Ascending aorta (tissue), 2 donors: ENCODE measurements around the gene GMCL2. TPM values are rescaled to one million over a fixed set of nuclear protein-coding genes. Genes with fewer than 3 reads are reported as not detected.
A peak's percentile ranks its signal among the peaks of the same experiment; 100 is the strongest.

Experiments
- DNase-seq, 2 donors: peaks; one replicate each; pipeline ENCODE4 v3.0.0-alpha.2; 2019; ENCODE audit warnings: low spot score in 2 of 2
- H3K27ac ChIP-seq, 2 donors: fragments of 200-600 bp; sonication (generic); one replicate each; pipeline ENCODE4 v1.5.1; 2016 to 2017; ENCODE audit warnings: mild to moderate bottlenecking in 1 of 2
- H3K27me3 ChIP-seq: fragments of 200-600 bp; sonication (generic); one replicate; pipeline ENCODE4 v1.5.1; 2017
- H3K36me3 ChIP-seq, 2 donors: fragments of 200-600 bp; sonication (generic); one replicate each; pipeline ENCODE4 v1.5.1; 2016
- H3K4me1 ChIP-seq, 2 donors: fragments of 200-600 bp; sonication (generic); one replicate each; pipeline ENCODE4 v1.5.1; 2016 to 2017; ENCODE audit warnings: mild to moderate bottlenecking in 1 of 2
- H3K4me3 ChIP-seq, 2 donors: fragments of 200-600 bp; sonication (generic); one replicate each; pipeline ENCODE4 v1.5.1; 2016 to 2017; ENCODE audit warnings: mild to moderate bottlenecking in 1 of 2
- H3K9me3 ChIP-seq, 2 donors: fragments of 200-600 bp; sonication (generic); one replicate each; pipeline ENCODE4 v1.5.1; 2016
- intact Hi-C: fragments of 100-400 bp; cut with DNase I; formaldehyde crosslinking; loops from one replicate; pipeline ENCODE4 v1.15.1; 2023
- total RNA-seq: library from RNA; depleted of rRNA; stranded (reverse); fragments of >200 nt; gene quantifications from one replicate; pipeline ENCODE4 v1.1.0, GENCODE V29; 2016
- TF ChIP-seq, protein P1 (sequence below), 3 experiments: fragments of 200-600 bp in 2 of 3; fragments of 450-650 bp in 1 of 3; sonication (generic) in 2 of 3; IDR thresholded peaks; one replicate each; pipeline ENCODE4 v1.5.1; 2016 to 2019; ENCODE audit warnings: antibody characterized with exemption in 3 of 3, mild to moderate bottlenecking in 1 of 3, moderate library complexity in 1 of 3

The GMCL2 gene
- total RNA-seq, 1 donor from 2014 or later: not detected

DNA sequence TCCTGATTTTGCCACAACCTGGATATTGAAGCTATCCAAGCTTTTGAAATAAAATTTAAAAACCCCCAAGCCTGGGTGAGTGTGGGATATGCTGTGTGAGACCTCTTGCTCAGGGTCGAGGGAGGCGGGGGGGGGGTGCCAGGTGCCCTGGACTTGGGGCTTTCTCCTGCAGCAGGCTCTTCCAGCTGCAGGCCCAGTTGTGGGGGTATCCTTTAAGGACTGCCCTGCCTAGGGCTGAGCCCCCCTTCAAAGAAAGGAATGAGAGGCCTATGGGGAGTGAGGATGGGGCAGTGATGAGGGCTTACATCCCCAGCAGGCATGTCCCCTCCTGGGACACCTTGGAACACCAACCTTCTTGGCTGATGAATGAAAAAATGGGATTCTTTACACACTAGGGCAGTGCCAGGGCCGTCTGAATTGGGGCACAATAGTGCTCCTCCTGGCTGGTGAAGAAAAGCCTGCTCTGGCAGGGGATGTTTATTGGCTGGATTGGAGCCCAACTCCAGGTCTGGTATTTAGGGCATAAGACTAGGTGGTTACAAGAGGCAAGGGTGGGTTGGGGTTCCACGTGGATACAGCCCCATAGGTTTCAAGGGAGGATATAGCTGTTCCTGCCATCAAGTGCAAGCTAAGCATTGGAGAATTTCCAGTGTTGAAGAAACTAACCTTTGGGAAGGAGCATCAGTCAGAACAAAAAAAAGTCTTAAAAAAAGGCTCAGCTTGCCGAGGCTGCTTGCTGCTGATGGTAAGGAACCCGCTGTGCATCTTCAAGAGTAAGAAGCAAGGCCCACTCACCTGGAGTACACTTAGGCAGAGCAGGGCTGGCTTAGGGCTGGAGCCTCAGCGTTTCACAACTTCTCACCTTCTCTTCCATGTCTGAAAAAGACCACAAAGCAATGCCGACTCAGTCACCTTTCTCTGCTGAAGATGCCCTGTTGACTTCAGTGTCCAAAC is 24.2 kb upstream of the GMCL2 start:
- Histone ChIP-seq H3K27ac (no peak overlapping the region), H3K36me3 (peaks cover 96% of the 10 kb centered on the region in 2 donors), H3K4me1 (peaks cover 4 to 9% of the 10 kb centered on the region in 2 donors), H3K4me3 (no peak overlapping the region), H3K9me3 (no peaks in the 10 kb centered on the region), H3K27me3 (no peaks in the 10 kb centered on the region)
- TF ChIP-seq, protein P1, sequence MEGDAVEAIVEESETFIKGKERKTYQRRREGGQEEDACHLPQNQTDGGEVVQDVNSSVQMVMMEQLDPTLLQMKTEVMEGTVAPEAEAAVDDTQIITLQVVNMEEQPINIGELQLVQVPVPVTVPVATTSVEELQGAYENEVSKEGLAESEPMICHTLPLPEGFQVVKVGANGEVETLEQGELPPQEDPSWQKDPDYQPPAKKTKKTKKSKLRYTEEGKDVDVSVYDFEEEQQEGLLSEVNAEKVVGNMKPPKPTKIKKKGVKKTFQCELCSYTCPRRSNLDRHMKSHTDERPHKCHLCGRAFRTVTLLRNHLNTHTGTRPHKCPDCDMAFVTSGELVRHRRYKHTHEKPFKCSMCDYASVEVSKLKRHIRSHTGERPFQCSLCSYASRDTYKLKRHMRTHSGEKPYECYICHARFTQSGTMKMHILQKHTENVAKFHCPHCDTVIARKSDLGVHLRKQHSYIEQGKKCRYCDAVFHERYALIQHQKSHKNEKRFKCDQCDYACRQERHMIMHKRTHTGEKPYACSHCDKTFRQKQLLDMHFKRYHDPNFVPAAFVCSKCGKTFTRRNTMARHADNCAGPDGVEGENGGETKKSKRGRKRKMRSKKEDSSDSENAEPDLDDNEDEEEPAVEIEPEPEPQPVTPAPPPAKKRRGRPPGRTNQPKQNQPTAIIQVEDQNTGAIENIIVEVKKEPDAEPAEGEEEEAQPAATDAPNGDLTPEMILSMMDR (IDR thresholded peaks at IDR 0.05): no peak
- no peak for DNase-seq
- intact Hi-C loops: loop anchor here (5.0 kb wide), 1 partner anchor 416 kb away; the partner anchor contains the start of gene CLK4

DNA sequence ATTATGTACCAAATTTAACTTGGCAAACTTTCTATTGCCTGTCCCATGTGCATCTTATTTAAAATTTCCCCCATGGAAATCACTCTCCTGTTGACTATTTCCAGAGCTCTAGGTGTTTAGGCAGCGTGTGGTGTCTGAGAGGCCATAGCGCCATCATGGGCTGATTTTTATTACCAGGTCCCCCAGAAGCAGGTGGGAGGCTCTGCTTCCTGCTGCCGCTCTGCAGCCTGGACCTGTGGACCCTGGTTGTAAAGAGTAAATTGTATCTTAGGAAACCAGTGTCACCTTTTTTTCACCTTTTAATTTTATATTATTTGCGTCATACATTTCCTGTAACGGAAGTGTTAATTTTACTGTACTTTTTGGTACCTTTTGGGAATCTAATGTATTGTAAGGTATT is 23.5 kb upstream of the GMCL2 start:
- Histone ChIP-seq H3K4me1 (peaks cover 8 to 16% of the 10 kb centered on the region in 2 donors), H3K27me3 (no peaks in the 10 kb centered on the region), H3K27ac (no peak overlapping the region), H3K4me3 (no peak overlapping the region), H3K36me3 (peaks cover 89% of the 10 kb centered on the region in 2 donors), H3K9me3 (no peaks in the 10 kb centered on the region)
- DNase-seq: no peak
- intact Hi-C loops: loop anchor here (5.0 kb wide), 1 partner anchor 417 kb away; the partner anchor contains the start of gene CLK4
- TF ChIP-seq, protein P1 (IDR thresholded peaks at IDR 0.05): no peak

GRCh38 chr5:178210073-178210535 is 22.9 kb upstream of the GMCL2 start:
- DNase-seq: no peak
- H3K27ac ChIP-seq: no peak overlapping the region
- intact Hi-C loops: loop anchor here (5.0 kb wide), 1 partner anchor 417 kb away; the partner anchor contains the start of gene CLK4
- no peak overlapping the region for H3K4me3 ChIP-seq
- peaks cover 83 to 85% of the 10 kb centered on the region in 2 donors for H3K36me3 ChIP-seq
- TF ChIP-seq, protein P1 (IDR thresholded peaks at IDR 0.05): no peak
- peaks cover 8 to 17% of the 10 kb centered on the region in 2 donors for H3K4me1 ChIP-seq
- no peaks in the 10 kb centered on the region for H3K27me3 ChIP-seq
- no peaks in the 10 kb centered on the region for H3K9me3 ChIP-seq

DNA sequence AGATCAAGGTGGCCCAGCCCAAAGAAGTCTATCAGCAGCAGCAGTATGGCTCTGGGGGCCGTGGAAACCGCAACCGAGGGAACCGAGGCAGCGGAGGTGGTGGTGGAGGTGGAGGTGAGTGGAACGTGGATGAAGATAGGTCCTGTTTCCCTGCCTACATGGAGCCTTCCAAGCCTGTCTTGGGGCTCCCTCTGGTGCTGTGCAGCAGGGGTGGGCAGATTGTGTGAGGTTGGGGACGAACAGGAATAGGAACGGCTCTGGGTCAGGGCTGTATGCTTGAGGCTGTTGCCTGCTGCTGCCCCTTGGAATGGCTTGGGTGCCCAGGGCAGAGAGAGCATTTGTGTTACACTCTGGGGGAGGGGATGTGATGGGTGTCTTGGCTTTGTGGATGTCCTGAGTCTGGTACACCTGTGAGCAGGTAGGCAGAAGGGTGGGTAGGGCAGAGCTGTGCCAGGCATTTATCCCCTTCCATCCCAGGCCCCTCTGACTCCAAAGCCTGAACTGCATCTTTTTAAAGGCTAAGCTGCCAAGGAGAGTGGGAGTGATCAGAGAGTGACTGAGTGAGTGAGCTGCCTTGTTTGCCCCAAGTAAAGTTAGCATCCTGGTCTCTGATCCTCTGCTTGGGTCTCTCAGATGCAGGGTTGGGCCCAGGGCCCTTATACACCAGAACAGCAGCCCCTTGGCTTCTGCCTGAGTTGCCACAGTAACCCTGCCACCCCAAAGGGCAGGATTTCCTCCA is 22.3 kb upstream of the GMCL2 start:
- no peak overlapping the region for H3K4me3 ChIP-seq
- H3K36me3 ChIP-seq: peaks cover 77 to 79% of the 10 kb centered on the region in 2 donors
- H3K9me3 ChIP-seq: no peaks in the 10 kb centered on the region
- peaks cover 8 to 17% of the 10 kb centered on the region in 2 donors for H3K4me1 ChIP-seq
- no peaks in the 10 kb centered on the region for H3K27me3 ChIP-seq
- DNase-seq: peak in 1 of 2 donors; percentile 47
- H3K27ac ChIP-seq: no peak overlapping the region
- TF ChIP-seq, protein P1 (IDR thresholded peaks at IDR 0.05): no peak
- intact Hi-C loops: loop anchor here (5.0 to 10.0 kb wide), 3 partner anchors 418 to 1865 kb away; partner anchors contain the start of genes CLK4, GRK6 and RNF130

GRCh38 chr5:178208540-178209227 is 21.5 kb upstream of the GMCL2 start:
- Histone ChIP-seq H3K27ac (no peak overlapping the region), H3K27me3 (no peaks in the 10 kb centered on the region), H3K9me3 (no peaks in the 10 kb centered on the region), H3K4me1 (peaks cover 8 to 17% of the 10 kb centered on the region in 2 donors), H3K4me3 (no peak overlapping the region), H3K36me3 (peaks cover 69 to 71% of the 10 kb centered on the region in 2 donors)
- TF ChIP-seq, protein P1 (IDR thresholded peaks at IDR 0.05): no peak
- intact Hi-C loops: loop anchor here (10.0 kb wide), 2 partner anchors 784 to 1866 kb away; partner anchors contain the start of genes GRK6 and RNF130
- peak in 1 of 2 donors; percentile 38 for DNase-seq
